Activated naive CD8-positive, alpha-beta T cell treated with anti-CD3 and anti-CD28 coated beads, Interleukin-2, amount 50 U/mL, for 24 hours (primary cell): ENCODE results near the gene PPP2R3B.

ENCODE experiments used
- ATAC-seq: fragments of 150-1000 bp; cut with Tn5 transposase; one replicate; pipeline ENCODE4 v1.10.0; 2021
- DNase-seq: peaks from one replicate; pipeline ENCODE4 v3.0.0; 2021
- H3K27ac Mint-ChIP-seq: one replicate; pipeline ENCODE4 v1.8.0; 2021; ENCODE audit warnings: mild to moderate bottlenecking, mixed read lengths
- H3K27me3 Mint-ChIP-seq: one replicate; pipeline ENCODE4 v1.8.0; 2021; ENCODE audit warnings: mixed read lengths
- H3K36me3 Mint-ChIP-seq: one replicate; pipeline ENCODE4 v1.8.0; 2021; ENCODE audit warnings: low read depth, mixed read lengths
- H3K4me1 Mint-ChIP-seq: one replicate; pipeline ENCODE4 v1.8.0; 2021; ENCODE audit warnings: mixed read lengths
- H3K4me3 Mint-ChIP-seq: one replicate; pipeline ENCODE4 v1.8.0; 2021; ENCODE audit warnings: mild to moderate bottlenecking, moderate library complexity, mixed read lengths
- H3K9me3 Mint-ChIP-seq: one replicate; pipeline ENCODE4 v1.8.0; 2021; ENCODE audit warnings: mixed read lengths

Gene PPP2R3B

GRCh38 chrX:323721-324628, 62.7 kb downstream of the PPP2R3B start:
- DNase-seq (peak; percentile 56), ATAC-seq (peak; percentile 56)
- H3K4me3 Mint-ChIP-seq: no peak overlapping the region
- no peaks in the 10 kb centered on the region for H3K36me3 Mint-ChIP-seq
- no peaks in the 10 kb centered on the region for H3K9me3 Mint-ChIP-seq
- H3K27ac Mint-ChIP-seq: no peak overlapping the region
- no peaks in the 10 kb centered on the region for H3K27me3 Mint-ChIP-seq
- peaks cover 30% of the 10 kb centered on the region for H3K4me1 Mint-ChIP-seq

GRCh38 chrX:320126-320783, 66.5 kb downstream of the PPP2R3B start:
- no peak for DNase-seq
- ATAC-seq: no peak
- Mint-ChIP-seq H3K4me1 (peaks cover 43% of the 10 kb centered on the region), H3K27me3 (peaks cover 4% of the 10 kb centered on the region), H3K36me3 (peaks cover 9% of the 10 kb centered on the region), H3K9me3 (no peaks in the 10 kb centered on the region), H3K27ac (peak overlapping the region; percentile 69), H3K4me3 (peak overlapping the region; percentile 87)

GRCh38 chrX:319579-320125, 67.1 kb downstream of the PPP2R3B start:
- peaks cover 38% of the 10 kb centered on the region for H3K4me1 Mint-ChIP-seq
- peaks cover 9% of the 10 kb centered on the region for H3K36me3 Mint-ChIP-seq
- peaks cover 4% of the 10 kb centered on the region for H3K27me3 Mint-ChIP-seq
- ATAC-seq (no peak), DNase-seq (no peak)
- peak overlapping the region; percentile 87 for H3K4me3 Mint-ChIP-seq
- H3K27ac Mint-ChIP-seq: peak overlapping the region; percentile 69
- no peaks in the 10 kb centered on the region for H3K9me3 Mint-ChIP-seq

GRCh38 chrX:318739-319578, 67.7 kb downstream of the PPP2R3B start, which contains the start of gene GTPBP6:
Gene GTPBP6, minus strand, starts transcription at chrX:318796. Its CDS starts 9 bp downstream, at chrX:318787.
- Mint-ChIP-seq H3K36me3 (peaks cover 9% of the 10 kb centered on the region), H3K9me3 (no peaks in the 10 kb centered on the region), H3K27ac (peak within 1 kb of the TSS; percentile 97), H3K27me3 (peaks cover 4% of the 10 kb centered on the region), H3K4me1 (peaks cover 35% of the 10 kb centered on the region), H3K4me3 (peak within 1 kb of the TSS; percentile 87)
- ATAC-seq: peak; percentile 81
- peak; percentile 98 for DNase-seq

GRCh38 chrX:318068-318738, 68.5 kb downstream of the PPP2R3B start:
- Mint-ChIP-seq H3K9me3 (no peaks in the 10 kb centered on the region), H3K4me1 (peaks cover 28% of the 10 kb centered on the region)

GRCh38 chrX:317424-318067, 69.2 kb downstream of the PPP2R3B start:
- ATAC-seq: no peak
- H3K27ac Mint-ChIP-seq: peak overlapping the region; percentile 97
- H3K4me1 Mint-ChIP-seq: peaks cover 23% of the 10 kb centered on the region
- peak; percentile 91 for DNase-seq
- H3K9me3 Mint-ChIP-seq: no peaks in the 10 kb centered on the region
- H3K27me3 Mint-ChIP-seq: peaks cover 4% of the 10 kb centered on the region
- peak overlapping the region; percentile 87 for H3K4me3 Mint-ChIP-seq
- H3K36me3 Mint-ChIP-seq: peaks cover 16% of the 10 kb centered on the region

More at GRCh38 chrX:318068-318738, 68.5 kb downstream of the PPP2R3B start:
- H3K27me3 Mint-ChIP-seq: peaks cover 4% of the 10 kb centered on the region
- DNase-seq: peak; percentile 97
- peak; percentile 74 for ATAC-seq
- H3K36me3 Mint-ChIP-seq: peaks cover 15% of the 10 kb centered on the region
- peak overlapping the region; percentile 87 for H3K4me3 Mint-ChIP-seq
- H3K27ac Mint-ChIP-seq: peak overlapping the region; percentile 97

- H3K27ac Mint-ChIP-seq: peak overlapping the region; percentile 31
- DNase-seq (no peak), ATAC-seq (no peak)
- H3K27me3 Mint-ChIP-seq: peaks cover 4% of the 10 kb centered on the region
- H3K9me3 Mint-ChIP-seq: no peaks in the 10 kb centered on the region
- peak overlapping the region; percentile 43 for H3K4me3 Mint-ChIP-seq
- H3K36me3 Mint-ChIP-seq: peaks cover 22% of the 10 kb centered on the region
- H3K4me1 Mint-ChIP-seq: peaks cover 21% of the 10 kb centered on the region
Measured at GRCh38 chrX:316351-317325, 70.1 kb downstream of the PPP2R3B start.

GRCh38 chrX:314781-315595, 71.7 kb downstream of the PPP2R3B start:
- no peak for ATAC-seq
- Mint-ChIP-seq H3K4me3 (no peak overlapping the region), H3K36me3 (peaks cover 23% of the 10 kb centered on the region), H3K9me3 (no peaks in the 10 kb centered on the region), H3K27me3 (peaks cover 4% of the 10 kb centered on the region), H3K27ac (no peak overlapping the region), H3K4me1 (peaks cover 13% of the 10 kb centered on the region)
- DNase-seq: no peak

- H3K36me3 Mint-ChIP-seq: peaks cover 27% of the 10 kb centered on the region
- DNase-seq (no peak), ATAC-seq (no peak)
- H3K9me3 Mint-ChIP-seq: no peaks in the 10 kb centered on the region
- peaks cover 13% of the 10 kb centered on the region for H3K4me1 Mint-ChIP-seq
- no peak overlapping the region for H3K4me3 Mint-ChIP-seq
- H3K27me3 Mint-ChIP-seq: peaks cover 4% of the 10 kb centered on the region
- H3K27ac Mint-ChIP-seq: no peak overlapping the region
Measured at GRCh38 chrX:314049-314448, 72.7 kb downstream of the PPP2R3B start.

GRCh38 chrX:313546-313945, 73.2 kb downstream of the PPP2R3B start:
- DNase-seq: no peak
- peaks cover 28% of the 10 kb centered on the region for H3K36me3 Mint-ChIP-seq
- peaks cover 4% of the 10 kb centered on the region for H3K27me3 Mint-ChIP-seq
- no peak overlapping the region for H3K4me3 Mint-ChIP-seq
- H3K27ac Mint-ChIP-seq: no peak overlapping the region
- no peak for ATAC-seq
- H3K9me3 Mint-ChIP-seq: no peaks in the 10 kb centered on the region
- H3K4me1 Mint-ChIP-seq: peaks cover 11% of the 10 kb centered on the region

- Mint-ChIP-seq H3K4me1 (peaks cover 6% of the 10 kb centered on the region), H3K9me3 (no peaks in the 10 kb centered on the region), H3K27me3 (no peaks in the 10 kb centered on the region), H3K4me3 (no peak overlapping the region), H3K27ac (no peak overlapping the region), H3K36me3 (peaks cover 29% of the 10 kb centered on the region)
- no peak for DNase-seq
- ATAC-seq: no peak
Measured at GRCh38 chrX:312621-313331, 73.9 kb downstream of the PPP2R3B start.
